Measurements from ENCODE around the gene TCF15. TPM values are rescaled to one million over a fixed set of nuclear protein-coding genes. Genes with fewer than 3 reads are reported as not detected.

Gene TCF15
- total RNA-seq, 2 donors from 2014 or later: not detected

- Mint-ChIP-seq H3K4me3 (no peak overlapping the region), H3K27ac (no peak overlapping the region), H3K27me3 (ENCODE audit: low read depth) (peaks cover 84% of the 10 kb centered on the region), H3K9me3 (peaks cover 1 to 5% of the 10 kb centered on the region in 2 donors), H3K4me1 (ENCODE audit: low read depth) (peaks cover 14% of the 10 kb centered on the region), H3K36me3 (ENCODE audit: insufficient read depth in 2 of 2) (peaks cover 0 to 2% of the 10 kb centered on the region in 2 donors)
- no peak for DNase-seq
- no peak for ATAC-seq (replicated peaks in 1 of 2)
These were observed 5.4 kb upstream of the TCF15 start for GRCh38 chr20:615514-615913.

- peaks cover 73% of the 10 kb centered on the region for H3K27me3 Mint-ChIP-seq (ENCODE audit: low read depth)
- peak overlapping the region in 1 of 2 donors; percentile 33 for H3K4me3 Mint-ChIP-seq
- H3K4me1 Mint-ChIP-seq (ENCODE audit: low read depth): peaks cover 14% of the 10 kb centered on the region
- no peaks in the 10 kb centered on the region for H3K9me3 Mint-ChIP-seq
- no peak for ATAC-seq (replicated peaks in 1 of 2)
- DNase-seq: no peak
- H3K36me3 Mint-ChIP-seq (ENCODE audit: insufficient read depth in 2 of 2): no peaks in the 10 kb centered on the region
- H3K27ac Mint-ChIP-seq: no peak overlapping the region
These were observed 1.7 kb upstream of the TCF15 start for GRCh38 chr20:611843-612185.

- ATAC-seq (replicated peaks in 1 of 2) (no peak), DNase-seq (no peak)
- Mint-ChIP-seq H3K4me1 (ENCODE audit: low read depth) (peaks cover 14% of the 10 kb centered on the region), H3K4me3 (peak overlapping the region in 1 of 2 donors; percentile 52), H3K9me3 (no peaks in the 10 kb centered on the region), H3K27me3 (ENCODE audit: low read depth) (peaks cover 73% of the 10 kb centered on the region), H3K36me3 (ENCODE audit: insufficient read depth in 2 of 2) (no peaks in the 10 kb centered on the region), H3K27ac (no peak overlapping the region)
These were observed 1.1 kb upstream of the TCF15 start for GRCh38 chr20:611047-611842.

DNA sequence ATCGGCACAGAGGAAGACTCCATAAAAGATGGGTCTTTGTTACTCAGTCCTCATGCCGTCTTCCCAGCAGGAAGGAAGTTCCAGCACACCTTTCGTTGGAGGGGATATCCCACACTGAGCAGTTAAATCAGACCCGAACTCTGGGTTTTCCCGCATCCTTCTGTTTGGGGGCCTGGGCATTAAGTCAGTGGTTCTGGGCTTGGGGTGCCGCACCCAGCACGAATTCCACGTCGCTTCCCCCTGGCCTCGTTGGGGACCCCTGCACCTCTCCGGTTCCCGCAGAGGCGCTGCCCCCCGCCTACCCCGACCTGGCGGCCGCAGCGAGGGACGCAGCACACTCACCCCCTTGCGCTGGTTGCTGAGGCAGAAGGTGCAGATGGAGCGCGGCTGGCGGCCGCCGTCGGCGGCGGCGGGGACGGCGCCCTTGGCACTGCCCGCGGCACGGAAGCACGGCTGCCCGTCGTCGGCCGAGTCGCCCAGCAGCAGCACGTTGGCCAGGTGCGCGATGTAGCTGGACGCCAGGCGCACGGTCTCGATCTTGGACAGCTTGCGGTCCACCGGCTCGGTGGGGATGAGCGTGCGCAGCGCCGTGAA is 641 bp downstream of the TCF15 start:
- no peaks in the 10 kb centered on the region for H3K36me3 Mint-ChIP-seq (ENCODE audit: insufficient read depth in 2 of 2)
- ATAC-seq (replicated peaks in 1 of 2) (peak in 1 of 2 donors; percentile 7), DNase-seq (no peak)
- peaks cover 14% of the 10 kb centered on the region for H3K4me1 Mint-ChIP-seq (ENCODE audit: low read depth)
- no peak overlapping the region for H3K27ac Mint-ChIP-seq
- no peaks in the 10 kb centered on the region for H3K9me3 Mint-ChIP-seq
- no peak overlapping the region for H3K4me3 Mint-ChIP-seq
- H3K27me3 Mint-ChIP-seq (ENCODE audit: low read depth): peaks cover 61% of the 10 kb centered on the region

GRCh38 chr20:608970-609369 is 1.1 kb downstream of the TCF15 start:
- H3K36me3 Mint-ChIP-seq (ENCODE audit: insufficient read depth in 2 of 2): no peaks in the 10 kb centered on the region
- no peak overlapping the region for H3K27ac Mint-ChIP-seq
- no peaks in the 10 kb centered on the region for H3K9me3 Mint-ChIP-seq
- peaks cover 58% of the 10 kb centered on the region for H3K27me3 Mint-ChIP-seq (ENCODE audit: low read depth)
- no peak for ATAC-seq (replicated peaks in 1 of 2)
- no peak overlapping the region for H3K4me3 Mint-ChIP-seq
- DNase-seq: no peak
- H3K4me1 Mint-ChIP-seq (ENCODE audit: low read depth): peaks cover 14% of the 10 kb centered on the region

DNA sequence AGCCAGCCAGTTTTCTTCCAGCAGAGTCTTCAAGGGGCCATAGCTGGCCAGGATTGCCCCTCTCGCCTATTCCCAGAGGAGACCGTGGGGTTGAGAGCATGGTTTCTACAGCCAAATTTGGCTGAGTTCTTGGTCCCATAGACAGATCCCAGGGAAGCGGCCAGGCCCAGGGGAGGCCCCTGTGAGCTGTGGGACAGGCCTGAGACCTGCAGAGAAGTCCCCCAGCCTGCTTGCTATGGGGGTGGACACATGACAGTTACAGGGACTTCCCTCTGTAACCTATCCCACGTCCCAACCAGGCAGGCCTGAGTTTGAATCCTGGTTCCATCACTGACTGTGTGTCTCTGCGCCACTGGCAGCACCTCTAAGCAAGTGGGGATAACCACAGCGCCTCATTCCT is 2.6 kb downstream of the TCF15 start:
- Mint-ChIP-seq H3K9me3 (no peaks in the 10 kb centered on the region), H3K27ac (no peak overlapping the region), H3K4me1 (ENCODE audit: low read depth) (peaks cover 14% of the 10 kb centered on the region), H3K27me3 (ENCODE audit: low read depth) (peaks cover 43% of the 10 kb centered on the region), H3K4me3 (no peak overlapping the region), H3K36me3 (ENCODE audit: insufficient read depth in 2 of 2) (no peaks in the 10 kb centered on the region)
- no peak for DNase-seq
- ATAC-seq (replicated peaks in 1 of 2): no peak

DNA sequence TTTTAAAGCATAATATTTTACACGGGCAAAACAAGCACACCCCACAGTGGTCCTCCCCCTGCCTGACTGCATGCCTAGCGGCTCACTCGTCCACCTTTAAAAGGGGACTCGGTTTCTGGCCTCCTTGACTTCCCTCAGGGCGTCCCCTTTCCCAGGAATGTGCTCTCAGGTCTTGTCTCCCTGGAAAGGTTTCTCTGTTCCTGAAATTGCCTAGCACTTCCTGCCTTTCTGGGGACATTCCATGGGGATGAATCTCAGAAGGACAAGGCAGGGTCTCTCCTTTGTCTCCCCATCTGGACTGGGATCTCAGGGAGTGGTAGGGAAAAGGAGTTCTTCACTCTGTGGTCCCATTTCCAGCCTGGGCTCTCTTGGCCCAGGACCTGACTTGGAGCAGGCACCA is 4.9 kb downstream of the TCF15 start:
- no peak overlapping the region for H3K27ac Mint-ChIP-seq
- no peak for ATAC-seq (replicated peaks in 1 of 2)
- no peaks in the 10 kb centered on the region for H3K9me3 Mint-ChIP-seq
- no peaks in the 10 kb centered on the region for H3K36me3 Mint-ChIP-seq (ENCODE audit: insufficient read depth in 2 of 2)
- no peak overlapping the region for H3K4me3 Mint-ChIP-seq
- H3K27me3 Mint-ChIP-seq (ENCODE audit: low read depth): peaks cover 22% of the 10 kb centered on the region
- DNase-seq: no peak
- no peaks in the 10 kb centered on the region for H3K4me1 Mint-ChIP-seq (ENCODE audit: low read depth)

DNA sequence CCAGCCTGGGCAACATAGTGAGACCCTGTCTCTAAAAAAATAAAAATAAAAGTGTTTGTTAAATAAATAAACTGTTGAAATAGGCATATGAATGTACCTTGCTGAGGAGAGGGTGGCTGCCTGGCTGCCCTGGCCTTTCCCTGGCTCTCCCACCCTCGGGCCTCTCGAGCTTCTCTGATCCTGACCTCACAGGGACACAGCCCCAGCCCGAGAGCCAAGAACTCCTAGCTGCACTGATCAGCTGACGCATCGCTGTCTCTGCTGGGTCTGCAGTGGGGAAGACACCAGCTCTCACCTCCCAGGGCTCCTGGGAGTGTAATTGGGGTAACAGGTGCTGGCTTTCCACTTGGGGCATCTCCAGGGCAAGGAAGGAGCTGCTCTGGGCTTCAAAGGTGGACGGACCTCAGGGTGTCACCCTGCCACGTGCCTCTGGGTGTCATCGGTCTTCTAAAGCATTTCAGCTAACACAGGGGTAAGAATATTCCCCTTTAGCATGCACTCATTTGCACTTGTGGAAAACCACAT is 6.9 kb downstream of the TCF15 start:
- DNase-seq (no peak), ATAC-seq (replicated peaks in 1 of 2) (no peak)
- H3K4me3 Mint-ChIP-seq: no peak overlapping the region
- H3K36me3 Mint-ChIP-seq (ENCODE audit: insufficient read depth in 2 of 2): no peaks in the 10 kb centered on the region
- H3K27me3 Mint-ChIP-seq (ENCODE audit: low read depth): peaks cover 13% of the 10 kb centered on the region
- H3K4me1 Mint-ChIP-seq (ENCODE audit: low read depth): no peaks in the 10 kb centered on the region
- H3K27ac Mint-ChIP-seq: no peak overlapping the region
- H3K9me3 Mint-ChIP-seq: no peaks in the 10 kb centered on the region

- no peak overlapping the region for H3K27ac Mint-ChIP-seq
These were observed 7.8 kb downstream of the TCF15 start for GRCh38 chr20:602111-602970.

DNA sequence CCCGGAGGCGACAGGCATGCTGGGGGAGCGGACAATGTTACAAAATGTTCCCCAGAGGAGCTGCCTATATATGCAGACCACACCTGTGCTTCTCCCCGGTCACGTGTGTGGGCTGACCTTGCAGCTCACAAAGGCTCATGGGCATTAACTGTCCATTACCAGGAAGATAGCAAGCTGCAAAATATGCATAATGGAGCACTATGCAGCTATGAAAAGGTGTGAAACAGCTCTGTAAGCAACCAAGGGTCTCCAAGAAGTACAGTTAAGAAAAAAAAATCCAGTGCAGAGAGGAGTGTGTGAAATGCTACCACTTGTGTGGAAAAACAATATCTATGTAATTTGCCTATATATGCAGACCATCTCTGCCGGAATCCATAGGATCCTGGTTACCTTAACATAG is 9.4 kb downstream of the TCF15 start:
- Mint-ChIP-seq H3K27me3 (ENCODE audit: low read depth) (no peaks in the 10 kb centered on the region), H3K4me3 (no peak overlapping the region), H3K4me1 (ENCODE audit: low read depth) (no peaks in the 10 kb centered on the region), H3K36me3 (ENCODE audit: insufficient read depth in 2 of 2) (no peaks in the 10 kb centered on the region), H3K9me3 (no peaks in the 10 kb centered on the region), H3K27ac (no peak overlapping the region)
- DNase-seq: no peak
- no peak for ATAC-seq (replicated peaks in 1 of 2)

More at GRCh38 chr20:602111-602970, 7.8 kb downstream of the TCF15 start:
- ATAC-seq (replicated peaks in 1 of 2): no peak
- no peak for DNase-seq
- no peak overlapping the region for H3K4me3 Mint-ChIP-seq
- H3K36me3 Mint-ChIP-seq (ENCODE audit: insufficient read depth in 2 of 2): no peaks in the 10 kb centered on the region
- no peaks in the 10 kb centered on the region for H3K4me1 Mint-ChIP-seq (ENCODE audit: low read depth)
- H3K9me3 Mint-ChIP-seq: no peaks in the 10 kb centered on the region
- peaks cover 5% of the 10 kb centered on the region for H3K27me3 Mint-ChIP-seq (ENCODE audit: low read depth)

GRCh38 chr20:600141-600540 is 10.0 kb downstream of the TCF15 start:
- DNase-seq (no peak), ATAC-seq (replicated peaks in 1 of 2) (no peak)
- no peaks in the 10 kb centered on the region for H3K4me1 Mint-ChIP-seq (ENCODE audit: low read depth)
- no peaks in the 10 kb centered on the region for H3K27me3 Mint-ChIP-seq (ENCODE audit: low read depth)
- no peaks in the 10 kb centered on the region for H3K9me3 Mint-ChIP-seq
- no peaks in the 10 kb centered on the region for H3K36me3 Mint-ChIP-seq (ENCODE audit: insufficient read depth in 2 of 2)
- H3K27ac Mint-ChIP-seq: no peak overlapping the region
- no peak overlapping the region for H3K4me3 Mint-ChIP-seq

DNA sequence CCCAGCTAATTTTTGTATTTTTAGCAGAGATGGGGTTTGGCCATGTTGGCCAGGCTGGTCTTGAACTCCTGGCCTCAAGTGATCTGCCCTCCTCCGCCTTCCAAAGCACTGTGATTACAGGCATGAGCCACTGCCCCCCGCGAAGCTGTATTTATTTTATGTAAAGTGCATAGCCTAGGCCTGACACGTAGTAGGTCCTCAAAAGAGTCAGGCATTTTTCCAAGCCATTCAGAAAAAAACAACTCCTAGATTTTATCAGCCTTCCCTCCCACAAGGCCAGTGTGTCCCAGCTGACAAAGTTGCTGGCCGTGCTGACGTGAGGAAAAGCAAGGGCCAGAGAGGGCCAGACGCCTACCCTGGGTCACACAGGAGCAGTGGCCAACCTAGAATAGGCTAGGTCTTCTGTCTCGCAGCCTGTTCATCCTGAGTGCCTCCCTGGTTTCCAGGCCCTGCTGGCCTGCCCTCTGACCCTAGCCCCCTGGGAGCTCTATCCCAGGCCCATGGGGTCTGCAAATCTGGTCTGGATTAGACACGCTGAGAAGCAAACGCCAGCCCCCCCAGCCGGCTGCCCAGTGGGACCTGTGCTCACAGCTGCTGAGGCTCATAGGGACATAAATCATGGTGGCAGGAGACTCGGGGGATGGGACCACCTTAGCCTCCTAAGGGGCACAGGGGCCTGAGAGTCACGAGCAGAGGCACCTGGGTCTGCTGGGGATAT is 11.8 kb downstream of the TCF15 start:
- no peaks in the 10 kb centered on the region for H3K36me3 Mint-ChIP-seq (ENCODE audit: insufficient read depth in 2 of 2)
- DNase-seq: no peak
- H3K4me1 Mint-ChIP-seq (ENCODE audit: low read depth): no peaks in the 10 kb centered on the region

More for the DNA sequence above, 11.8 kb downstream of the TCF15 start:
- Mint-ChIP-seq H3K9me3 (no peaks in the 10 kb centered on the region), H3K27me3 (ENCODE audit: low read depth) (no peaks in the 10 kb centered on the region), H3K4me3 (no peak overlapping the region), H3K27ac (no peak overlapping the region)
- no peak for ATAC-seq (replicated peaks in 1 of 2)

All from activated T-cell treated with anti-CD3 and anti-CD28 coated beads, Interleukin-2, amount 50 U/mL, for 72 hours (primary cell).